ENCODE data around the gene ZNF691. TPM values are rescaled to one million over a fixed set of nuclear protein-coding genes. Genes with fewer than 3 reads are reported as not detected.
"Not testable (repeated sequence)": the region's sequence is repeated elsewhere in the genome, so short reads cannot be mapped to it uniquely, and the experiment has no call there.

The ZNF691 gene
- polyA plus RNA-seq, 1 donor = 10.8 TPM

- no peak for DNase-seq (ENCODE audit: low read depth)
Measured at GRCh38 chr1:42832641-42833240, 13.7 kb upstream of the ZNF691 start.

GRCh38 chr1:42833981-42834380, 12.4 kb upstream of the ZNF691 start:
- DNase-seq (ENCODE audit: low read depth) = no peak

GRCh38 chr1:42834803-42835202, 11.6 kb upstream of the ZNF691 start:
- no peak for DNase-seq (ENCODE audit: low read depth)

GRCh38 chr1:42835422-42835821, 11.0 kb upstream of the ZNF691 start:
- DNase-seq (ENCODE audit: low read depth) = no peak

GRCh38 chr1:42837709-42838108, 8.7 kb upstream of the ZNF691 start:
- DNase-seq (ENCODE audit: low read depth) = no peak

GRCh38 chr1:42838482-42839190, 7.8 kb upstream of the ZNF691 start:
- DNase-seq (ENCODE audit: low read depth) = no peak

GRCh38 chr1:42841010-42841409, 5.4 kb upstream of the ZNF691 start:
- DNase-seq (ENCODE audit: low read depth) = no peak

GRCh38 chr1:42841440-42842147, 4.8 kb upstream of the ZNF691 start:
- no peak for DNase-seq (ENCODE audit: low read depth)

GRCh38 chr1:42844592-42845140, 1.7 kb upstream of the ZNF691 start:
- DNase-seq (ENCODE audit: low read depth) = no peak

- no peak for DNase-seq (ENCODE audit: low read depth)
Measured at GRCh38 chr1:42845193-42845592, 1.2 kb upstream of the ZNF691 start.

- DNase-seq (ENCODE audit: low read depth) = no peak
Measured at GRCh38 chr1:42845866-42846256, 552 bp upstream of the ZNF691 start.

GRCh38 chr1:42847111-42847595, 740 bp downstream of the ZNF691 start:
- DNase-seq (ENCODE audit: low read depth) = no peak

- no peak for DNase-seq (ENCODE audit: low read depth)
Measured at GRCh38 chr1:42847721-42848460, 1.5 kb downstream of the ZNF691 start.

- no peak for DNase-seq (ENCODE audit: low read depth)
Measured at GRCh38 chr1:42848823-42849537, 2.6 kb downstream of the ZNF691 start.

GRCh38 chr1:42849944-42850343, 3.5 kb downstream of the ZNF691 start:
- DNase-seq (ENCODE audit: low read depth) = no peak

- DNase-seq (ENCODE audit: low read depth) = no peak
Measured at GRCh38 chr1:42851420-42851819, 5.0 kb downstream of the ZNF691 start.

- DNase-seq (ENCODE audit: low read depth) = no peak
Measured at GRCh38 chr1:42851960-42852607, 5.7 kb downstream of the ZNF691 start.

- DNase-seq (ENCODE audit: low read depth) = no peak
Measured at GRCh38 chr1:42852608-42852980, 6.2 kb downstream of the ZNF691 start.

- no peak for DNase-seq (ENCODE audit: low read depth)
Measured at GRCh38 chr1:42853116-42853884, 6.9 kb downstream of the ZNF691 start.

- DNase-seq (ENCODE audit: low read depth) = not testable (repeated sequence)
Measured at GRCh38 chr1:42856554-42856953, 10.1 kb downstream of the ZNF691 start.
